ENCODE data around the gene NES.

Gene NES

DNA sequence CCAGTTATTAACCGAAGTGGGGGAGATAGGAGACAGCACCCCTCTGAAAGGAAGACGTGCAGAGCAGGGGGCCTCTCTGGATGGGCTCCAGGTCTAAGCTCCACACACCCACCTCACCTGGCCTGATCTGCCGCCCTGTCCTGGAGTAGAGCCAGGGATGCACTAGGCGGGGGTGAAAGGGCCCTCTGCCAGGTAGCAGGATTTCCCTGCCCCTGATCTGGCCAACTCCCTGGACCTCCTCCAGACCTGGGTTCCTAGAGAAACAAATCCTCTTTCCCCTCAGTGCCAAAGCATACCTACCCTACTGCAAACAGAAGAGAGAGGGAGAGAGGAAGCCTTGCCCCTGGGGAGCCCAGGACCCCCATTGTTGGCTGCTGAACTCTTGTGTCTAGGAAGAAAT lies 26.1 kb upstream of the NES start:
- no peak for DNase-seq

DNA sequence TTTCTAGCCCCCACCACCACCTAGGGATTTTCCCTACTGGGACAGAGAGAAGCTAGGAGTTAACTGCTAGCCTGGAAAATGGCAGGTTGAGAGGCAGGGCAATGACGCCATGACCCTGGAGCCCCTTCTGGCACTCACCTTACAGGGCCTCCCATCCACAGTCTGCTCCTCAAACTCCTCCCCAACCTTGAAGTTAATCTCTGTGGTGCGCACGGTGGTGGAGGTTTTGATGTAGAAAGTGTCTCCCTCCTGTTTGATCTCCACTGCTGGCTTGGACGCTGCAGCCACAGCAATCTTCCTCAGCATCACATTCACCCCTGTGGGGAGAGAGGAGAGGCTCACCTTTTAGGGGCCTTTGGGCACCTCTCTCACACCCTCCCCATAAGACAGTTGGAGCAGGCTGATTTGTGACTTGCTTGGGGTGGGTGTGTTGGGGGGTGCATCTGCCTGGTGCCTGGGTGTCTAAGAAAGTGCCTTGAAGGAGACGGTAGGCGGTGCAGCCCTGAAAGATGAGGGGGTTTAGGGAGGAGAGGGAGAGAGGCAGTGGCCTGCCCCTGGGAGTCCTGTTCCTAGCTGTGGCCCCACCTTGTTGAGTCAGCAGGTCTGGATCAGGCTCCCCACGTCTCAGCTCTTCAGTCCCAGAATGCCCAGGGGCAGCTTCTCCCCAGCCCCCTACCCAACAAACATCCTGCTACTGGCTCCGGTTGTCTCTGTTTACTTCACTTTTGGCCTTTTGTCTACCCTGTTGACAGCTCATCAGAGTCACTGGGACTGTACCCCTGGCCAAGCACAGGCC lies 23.7 kb upstream of the NES start:
- no peak for DNase-seq

- DNase-seq = no peak
These were observed 21.8 kb upstream of the NES start for GRCh38 chr1:156698995-156699394.

GRCh38 chr1:156697481-156697880 lies 20.3 kb upstream of the NES start:
- DNase-seq = no peak

- DNase-seq = no peak
These were observed 19.5 kb upstream of the NES start for GRCh38 chr1:156696755-156697154.

GRCh38 chr1:156694690-156694962 lies 17.4 kb upstream of the NES start:
- no peak for DNase-seq

DNA sequence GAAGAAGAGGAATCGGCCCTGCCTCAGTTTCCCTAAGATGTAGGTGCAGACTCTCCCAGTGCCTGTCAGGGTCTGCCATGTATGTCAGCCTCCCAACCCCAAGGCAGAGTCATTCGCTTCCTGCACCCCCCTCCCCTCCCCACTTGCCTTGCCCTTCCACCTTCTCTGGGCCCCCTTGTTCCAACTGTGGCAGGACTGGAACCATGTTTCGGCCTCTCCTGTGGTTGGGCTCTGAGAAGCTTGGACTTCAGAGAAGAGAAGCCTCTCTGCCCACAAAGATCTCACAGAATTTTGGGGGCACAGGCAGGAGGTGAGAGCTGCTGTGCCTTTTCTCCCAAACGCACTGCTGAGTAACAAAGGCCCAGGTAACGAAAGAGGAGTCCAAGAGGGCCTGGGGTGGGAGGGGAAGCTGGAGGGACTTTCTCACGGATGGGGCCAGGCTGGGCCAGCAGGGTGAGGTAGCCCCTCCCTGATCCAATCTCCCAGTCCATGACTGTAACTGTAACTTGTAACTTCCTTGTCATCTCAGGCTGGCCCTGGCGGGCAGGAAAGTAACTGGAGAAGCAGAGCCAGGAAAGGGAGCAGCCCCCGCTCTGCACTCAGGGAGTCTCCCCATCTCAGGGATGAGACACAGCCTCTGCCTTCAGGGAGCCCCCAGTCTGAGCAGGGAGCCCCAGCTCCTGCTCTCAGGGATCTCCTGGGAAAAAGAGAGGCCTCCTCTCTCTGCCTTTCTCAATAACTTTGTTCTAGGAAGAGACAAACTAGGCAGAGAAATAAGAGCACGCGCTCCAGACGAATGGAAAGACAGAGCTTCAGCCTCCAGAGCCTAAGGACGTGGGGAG lies 16.9 kb upstream of the NES start:
- DNase-seq = no peak

DNA sequence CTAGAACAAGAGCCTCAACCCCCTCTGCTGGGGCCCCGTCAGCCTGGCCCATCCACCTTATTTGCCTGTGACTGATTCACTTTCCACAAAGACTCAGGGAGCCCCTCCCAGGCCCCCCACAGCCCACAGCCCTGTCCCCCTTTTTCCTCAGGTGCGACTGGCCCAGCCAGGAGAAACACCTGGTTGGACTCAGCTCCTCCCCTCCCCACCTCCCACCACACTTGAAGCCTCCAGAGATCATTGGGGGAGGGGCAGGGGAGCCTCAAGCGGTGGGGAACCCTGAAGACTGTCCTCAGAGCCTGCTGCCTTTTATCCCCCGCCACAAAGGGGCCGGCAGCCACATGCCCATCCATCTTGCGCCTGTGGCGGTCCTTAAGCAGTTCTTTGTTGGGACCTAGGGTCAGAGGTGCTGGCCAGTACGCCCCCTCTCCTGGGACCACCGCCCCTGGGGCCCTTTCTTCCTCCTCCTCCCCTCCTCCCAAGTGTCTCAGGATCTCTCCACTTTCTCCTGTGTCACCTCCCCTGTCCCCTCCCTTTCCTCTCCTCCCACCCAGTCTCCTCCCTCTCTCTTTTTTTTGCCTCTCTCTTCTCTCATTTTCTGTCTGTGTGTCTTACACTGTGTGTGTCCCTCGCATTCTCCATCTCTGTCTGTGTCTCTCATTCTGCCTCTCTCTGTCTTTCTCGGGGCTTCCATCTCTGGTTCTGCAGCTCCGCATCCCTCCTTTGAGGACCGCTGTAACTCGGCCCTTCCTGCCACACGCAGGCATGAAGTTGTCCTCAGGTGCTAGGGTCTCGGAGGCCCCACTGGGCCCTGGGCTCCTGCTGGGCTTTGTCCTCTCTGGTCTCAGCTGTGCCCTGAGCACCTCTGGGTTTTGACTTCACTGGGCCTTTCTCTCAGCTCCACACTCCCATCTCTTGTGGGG lies 16.0 kb upstream of the NES start:
- no peak for DNase-seq

DNA sequence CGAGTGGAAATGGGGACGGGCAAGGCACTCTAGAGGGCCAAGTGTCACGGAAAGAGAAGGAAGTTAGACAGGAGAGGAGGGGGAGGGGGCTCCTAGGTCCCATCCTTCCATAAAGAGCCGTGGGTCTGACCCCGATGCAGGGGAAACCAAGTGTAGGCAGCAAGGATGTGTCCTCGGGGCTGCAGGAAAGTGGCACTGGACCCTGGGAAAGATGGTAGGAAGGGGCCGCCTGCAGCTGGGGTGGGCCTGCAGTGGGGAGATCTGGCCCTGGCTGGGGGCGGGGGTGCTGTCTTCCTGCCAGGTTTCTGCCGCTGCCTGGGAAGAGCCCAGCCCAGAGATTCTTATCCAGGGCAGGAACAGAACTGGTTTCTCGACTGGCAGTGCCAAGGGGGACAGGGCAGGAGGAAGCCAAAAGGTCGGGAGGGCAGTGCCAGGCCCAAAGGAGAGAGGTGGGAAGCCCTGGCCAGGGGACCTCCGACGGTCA lies 15.3 kb upstream of the NES start:
- no peak for DNase-seq

GRCh38 chr1:156691665-156692440 lies 14.6 kb upstream of the NES start:
- no peak for DNase-seq

DNA sequence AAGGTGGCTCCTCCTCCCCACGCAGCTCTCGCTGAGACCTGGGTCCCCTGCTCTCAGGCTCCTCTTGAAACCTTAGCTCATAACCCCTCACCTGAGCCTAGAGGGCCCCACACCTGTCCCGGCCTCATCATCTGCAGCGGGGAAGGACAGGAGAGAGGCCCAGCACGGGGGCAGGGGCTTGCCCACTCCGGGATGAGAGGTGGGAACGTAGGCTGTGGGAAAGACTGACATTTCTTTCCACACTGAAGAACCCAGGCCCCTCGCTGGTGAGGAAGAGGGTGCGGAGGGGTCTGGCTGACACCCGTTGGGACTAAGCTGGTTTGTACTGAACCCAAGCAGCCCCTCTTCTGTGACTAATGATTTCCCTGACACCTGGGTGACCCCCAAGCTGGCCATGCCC lies 14.0 kb upstream of the NES start:
- no peak for DNase-seq

GRCh38 chr1:156690675-156691036 lies 13.4 kb upstream of the NES start:
- no peak for DNase-seq

- no peak for DNase-seq
These were observed 12.9 kb upstream of the NES start for GRCh38 chr1:156689953-156690674.

DNA sequence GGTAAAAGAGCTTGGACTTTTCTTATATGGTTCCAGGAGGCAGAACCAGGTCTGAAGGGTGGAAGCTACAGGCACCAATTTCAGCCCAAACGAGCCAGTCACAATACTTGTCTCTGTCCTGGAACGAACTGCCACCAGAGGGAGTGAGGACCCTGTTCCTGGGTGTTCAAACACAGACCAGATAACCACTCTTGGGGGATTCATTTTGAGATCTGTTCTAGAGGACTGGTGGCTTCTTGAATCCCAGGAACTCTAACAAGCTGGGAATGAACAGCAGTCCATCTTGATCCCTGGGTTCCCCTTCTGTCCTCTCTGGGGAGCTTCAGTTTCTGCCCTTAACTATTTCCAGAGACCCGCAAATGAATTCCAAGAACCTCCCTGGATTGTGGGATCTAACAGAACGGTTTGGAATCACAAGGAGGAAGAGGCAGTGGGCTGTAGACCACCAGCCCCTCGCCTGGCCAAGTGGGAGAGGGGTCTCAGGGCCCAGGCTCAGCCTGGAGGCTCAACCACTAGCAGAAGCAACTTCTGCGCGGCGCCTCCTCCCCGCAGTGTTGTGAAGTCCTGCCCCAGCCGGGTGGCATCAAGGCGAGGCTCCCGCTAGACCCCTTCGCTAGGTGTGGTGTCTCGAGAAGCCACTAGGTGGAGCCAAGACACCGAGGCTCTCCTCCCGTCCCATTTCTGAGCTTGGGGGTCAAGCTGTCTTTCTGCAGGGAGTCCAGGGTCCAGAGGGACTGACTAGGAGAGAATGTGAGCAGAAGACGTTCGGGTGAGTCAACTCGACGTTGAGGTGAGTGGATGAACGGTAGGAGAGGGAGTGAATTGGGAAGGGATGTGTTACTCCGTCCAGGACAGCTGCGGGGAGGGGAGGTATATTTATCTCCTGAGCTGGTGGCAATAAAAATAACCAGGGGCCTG lies 12.1 kb upstream of the NES start:
- peak; percentile 56 for DNase-seq

- DNase-seq = peak; percentile 25
These were observed 7.1 kb upstream of the NES start for GRCh38 chr1:156684227-156684782.

- DNase-seq = no peak
These were observed 5.1 kb upstream of the NES start for GRCh38 chr1:156682166-156682890.

- no peak for DNase-seq
These were observed 4.2 kb upstream of the NES start for GRCh38 chr1:156681196-156681960.

- DNase-seq = no peak
These were observed 2.8 kb upstream of the NES start for GRCh38 chr1:156680056-156680455.
